Upper lobe of right lung (tissue), 1 donor: Measurements from ENCODE around the gene CHML. TPM values are rescaled to one million over a fixed set of nuclear protein-coding genes. Genes with fewer than 3 reads are reported as not detected.

Source experiments
- ATAC-seq: fragments of 200-7000 bp; cut with Tn5 transposase; one replicate; pipeline ENCODE4 v1.9.1; 2020; ENCODE audit warnings: mild to moderate bottlenecking, moderate library complexity
- DNase-seq: peaks from one replicate; pipeline ENCODE4 v3.0.0-alpha.2; 2020
- H3K27ac ChIP-seq: fragments of 200-600 bp; one replicate; pipeline ENCODE4 v1.8.0; 2022
- H3K27me3 ChIP-seq: fragments of 200-600 bp; one replicate; pipeline ENCODE4 v1.8.0; 2022; ENCODE audit warnings: mild to moderate bottlenecking
- H3K36me3 ChIP-seq: fragments of 200-600 bp; one replicate; pipeline ENCODE4 v1.8.0; 2022
- H3K4me1 ChIP-seq: fragments of 200-600 bp; one replicate; pipeline ENCODE4 v1.8.0; 2022
- H3K4me3 ChIP-seq: fragments of 200-600 bp; one replicate; pipeline ENCODE4 v1.8.0; 2022; ENCODE audit warnings: mild to moderate bottlenecking
- H3K9me3 ChIP-seq: fragments of 200-600 bp; one replicate; pipeline ENCODE4 v1.8.0; 2022
- CTCF ChIP-seq: fragments of 200-600 bp; IDR thresholded peaks from one replicate; pipeline ENCODE4 v1.8.0; 2022; ENCODE audit warnings: antibody characterized with exemption
- intact Hi-C: fragments of 100-400 bp; cut with DNase I; formaldehyde crosslinking; loops from one replicate; pipeline ENCODE4 v1.11.0; 2022
- total RNA-seq: library from RNA; stranded (reverse); fragmentation: NEBNext Ultra II Directional; extraction: Animal tissue kit (Norgen Biotek cat#: 25700); gene quantifications from one replicate; pipeline ENCODE4 v1.2.1, GENCODE V29; 2021
- donor health status: DM: no; HTN: yes; CAD: no; lungs with severe emphysema.

CHML gene
- total RNA-seq, 1 donor from 2014 or later = 16.8 TPM

- intact Hi-C loops = no loop called here
- DNase-seq (no peak), ATAC-seq (peak; percentile 86)
- Histone ChIP-seq H3K4me3 (no peak overlapping the region), H3K9me3 (no peaks in the 10 kb centered on the region), H3K27me3 (no peaks in the 10 kb centered on the region), H3K4me1 (no peaks in the 10 kb centered on the region), H3K27ac (peak overlapping the region; percentile 2), H3K36me3 (no peaks in the 10 kb centered on the region)
- TF ChIP-seq CTCF = no peak
Observed at GRCh38 chr1:241603731-241604245, 36.4 kb downstream of the CHML start.

GRCh38 chr1:241600496-241600901 is 39.7 kb downstream of the CHML start:
- intact Hi-C loops = no loop called here
- Histone ChIP-seq H3K4me1 (no peaks in the 10 kb centered on the region), H3K4me3 (no peak overlapping the region), H3K36me3 (no peaks in the 10 kb centered on the region), H3K27me3 (no peaks in the 10 kb centered on the region), H3K27ac (no peak overlapping the region), H3K9me3 (no peaks in the 10 kb centered on the region)
- ATAC-seq (no peak), DNase-seq (no peak)
- TF ChIP-seq CTCF = no peak

GRCh38 chr1:241598249-241598648 is 41.9 kb downstream of the CHML start:
- no peaks in the 10 kb centered on the region for H3K27me3 ChIP-seq
- TF ChIP-seq CTCF = no peak
- intact Hi-C loops = no loop called here
- no peak overlapping the region for H3K4me3 ChIP-seq
- H3K4me1 ChIP-seq = no peaks in the 10 kb centered on the region
- ATAC-seq = no peak
- H3K27ac ChIP-seq = no peak overlapping the region
- H3K36me3 ChIP-seq = no peaks in the 10 kb centered on the region
- DNase-seq = no peak
- H3K9me3 ChIP-seq = no peaks in the 10 kb centered on the region

- Histone ChIP-seq H3K4me3 (no peak overlapping the region), H3K27ac (no peak overlapping the region), H3K36me3 (no peaks in the 10 kb centered on the region), H3K4me1 (no peaks in the 10 kb centered on the region), H3K27me3 (no peaks in the 10 kb centered on the region), H3K9me3 (no peaks in the 10 kb centered on the region)
- DNase-seq (no peak), ATAC-seq (no peak)
- intact Hi-C loops = no loop called here
- TF ChIP-seq CTCF = no peak
Observed at GRCh38 chr1:241596633-241597032, 43.5 kb downstream of the CHML start.

GRCh38 chr1:241593186-241593585 is 47.0 kb downstream of the CHML start:
- no peaks in the 10 kb centered on the region for H3K36me3 ChIP-seq
- TF ChIP-seq CTCF = no peak
- DNase-seq (no peak), ATAC-seq (no peak)
- H3K4me3 ChIP-seq = no peak overlapping the region
- H3K9me3 ChIP-seq = no peaks in the 10 kb centered on the region
- no peaks in the 10 kb centered on the region for H3K27me3 ChIP-seq
- no peak overlapping the region for H3K27ac ChIP-seq
- intact Hi-C loops = no loop called here
- no peaks in the 10 kb centered on the region for H3K4me1 ChIP-seq
